HCT116 (cell line): Measurements from ENCODE around the gene TMEM208.

Experiments used
- EZH2 ChIP-seq: fragments of 200-600 bp; sonication (generic); IDR thresholded peaks from 2 replicates; pipeline ENCODE4 v1.6.1; 2017; ENCODE audit warnings: antibody characterized with exemption, mixed run types
- MAX ChIP-seq: IDR thresholded peaks from 2 replicates; pipeline ENCODE4 v1.6.1; 2012
- POLR2AphosphoS5 ChIP-seq: IDR thresholded peaks from 2 replicates; pipeline ENCODE4 v1.6.1; 2011; ENCODE audit warnings: mild to moderate bottlenecking, low read depth, low read length, moderate library complexity
- REST ChIP-seq: IDR thresholded peaks from 2 replicates; pipeline ENCODE4 v1.6.1; 2012; ENCODE audit warnings: low read depth
- SP1 ChIP-seq: IDR thresholded peaks from 2 replicates; pipeline ENCODE4 v1.6.1; 2012; ENCODE audit warnings: low read depth
- TCF7L2 ChIP-seq: IDR thresholded peaks from 2 replicates; pipeline ENCODE4 v1.7.0; 2011; ENCODE audit warnings: borderline replicate concordance, inconsistent platforms; ENCODE audit not compliant: insufficient read depth, insufficient read length; ENCODE audit errors: extremely low read depth
- TF ChIP-seq, protein P1 (sequence below), 3 experiments: fragments of 200-600 bp in 1 of 3; sonication (generic) in 1 of 3; IDR thresholded peaks in 2 of 3; conservative IDR thresholded peaks in 1 of 3; 2 replicates each; pipeline ENCODE4 v1.5.1; 2012 to 2017; ENCODE audit warnings: low read depth in 2 of 3, low read length in 2 of 3, antibody characterized with exemption in 1 of 3, borderline replicate concordance in 1 of 3, control low read depth in 1 of 3, mild to moderate bottlenecking in 1 of 3, mixed read lengths in 1 of 3, mixed run types in 1 of 3, moderate library complexity in 1 of 3; ENCODE audit not compliant: insufficient read depth in 1 of 3

DNA sequence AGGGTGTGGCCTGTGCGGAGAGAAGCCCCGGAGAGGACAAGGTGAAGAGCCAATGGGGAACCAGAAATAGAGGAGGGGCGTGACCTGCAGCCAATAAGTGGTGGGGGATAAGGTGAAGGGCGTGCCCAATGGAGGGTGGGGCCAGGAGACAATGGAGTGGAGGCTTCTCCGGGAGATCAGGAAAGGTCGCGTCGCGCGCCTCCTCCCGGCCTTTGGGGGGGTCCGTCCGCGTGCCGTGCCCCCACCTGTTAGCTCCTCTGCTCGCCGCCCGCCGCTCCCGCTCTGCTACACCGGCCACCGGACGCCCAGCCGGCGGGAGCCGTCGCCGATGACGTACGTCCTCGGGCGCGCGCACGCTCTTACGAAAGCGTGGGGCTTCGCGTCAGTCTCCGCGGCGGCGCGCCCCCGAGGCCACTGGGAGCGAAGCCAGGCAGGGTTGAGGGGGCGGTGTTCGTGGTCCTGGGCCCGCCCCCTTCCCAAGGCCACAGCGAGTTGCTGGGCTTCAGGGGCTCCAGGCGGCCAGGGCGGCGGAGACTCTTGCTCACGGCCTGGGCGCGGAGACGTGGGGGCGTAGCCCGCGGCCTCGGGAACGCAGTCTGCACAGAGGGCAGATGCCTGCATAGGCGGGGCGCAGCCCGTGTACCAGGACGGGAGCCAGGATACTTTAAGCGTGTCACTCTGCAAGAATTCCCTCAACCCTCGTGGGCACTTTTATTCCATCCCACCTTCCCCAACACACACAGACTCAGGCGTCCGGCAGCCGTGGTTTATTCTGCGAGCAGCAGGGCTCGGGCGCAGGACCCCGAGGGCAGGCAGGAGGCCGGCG lies 43.1 kb upstream of the TMEM208 start, which contains the start of gene MATCAP1:
- TF ChIP-seq, protein P1, sequence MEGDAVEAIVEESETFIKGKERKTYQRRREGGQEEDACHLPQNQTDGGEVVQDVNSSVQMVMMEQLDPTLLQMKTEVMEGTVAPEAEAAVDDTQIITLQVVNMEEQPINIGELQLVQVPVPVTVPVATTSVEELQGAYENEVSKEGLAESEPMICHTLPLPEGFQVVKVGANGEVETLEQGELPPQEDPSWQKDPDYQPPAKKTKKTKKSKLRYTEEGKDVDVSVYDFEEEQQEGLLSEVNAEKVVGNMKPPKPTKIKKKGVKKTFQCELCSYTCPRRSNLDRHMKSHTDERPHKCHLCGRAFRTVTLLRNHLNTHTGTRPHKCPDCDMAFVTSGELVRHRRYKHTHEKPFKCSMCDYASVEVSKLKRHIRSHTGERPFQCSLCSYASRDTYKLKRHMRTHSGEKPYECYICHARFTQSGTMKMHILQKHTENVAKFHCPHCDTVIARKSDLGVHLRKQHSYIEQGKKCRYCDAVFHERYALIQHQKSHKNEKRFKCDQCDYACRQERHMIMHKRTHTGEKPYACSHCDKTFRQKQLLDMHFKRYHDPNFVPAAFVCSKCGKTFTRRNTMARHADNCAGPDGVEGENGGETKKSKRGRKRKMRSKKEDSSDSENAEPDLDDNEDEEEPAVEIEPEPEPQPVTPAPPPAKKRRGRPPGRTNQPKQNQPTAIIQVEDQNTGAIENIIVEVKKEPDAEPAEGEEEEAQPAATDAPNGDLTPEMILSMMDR (IDR thresholded peaks at IDR 0.05 in 2 of 3, conservative IDR thresholded peaks at IDR 0.05 in 1 of 3; ENCODE audit: borderline replicate concordance in 1 of 3, insufficient read depth in 1 of 3, low read depth in 2 of 3, low read length in 2 of 3), result no peak
- TF ChIP-seq REST, result no peak
- no peak for TF ChIP-seq EZH2
- TF ChIP-seq TCF7L2, result peak; percentile 24
- TF ChIP-seq MAX, result no peak
- TF ChIP-seq POLR2AphosphoS5, result peak; percentile 76
- TF ChIP-seq SP1, result no peak
